HCT116 (cell line): ENCODE results near the gene SIGLEC7. TPM values are rescaled to one million over a fixed set of nuclear protein-coding genes. Genes with fewer than 3 reads are reported as not detected.

ENCODE experiments used
- ATAC-seq: fragments of 200-7000 bp; cut with Tn5 transposase; 2 replicates; pipeline ENCODE4 v1.9.1; 2020; ENCODE audit warnings: mild to moderate bottlenecking, moderate library complexity
- BruUV-seq: library from RNA; stranded (reverse); fragments of 400-500 nt; replicated peaks from 2 replicates; lab custom pipeline; 2021; lab: Mats Ljungman, UMichigan
- CTCF ChIA-PET: fragments of 300-600 bp; sonication (Branson Sonifier 250); formaldehyde crosslinking; loops from one replicate; lab custom pipeline; 2021; ENCODE audit warnings: antibody characterized with exemption; lab: Charles Lee
- POLR2A ChIA-PET: fragments of 300-600, 350-600 bp; sonication (Branson Sonifier 250); formaldehyde crosslinking; loops from one replicate; lab custom pipeline; 2021; ENCODE audit warnings: antibody characterized with exemption; lab: Charles Lee
- RAD21 ChIA-PET, 2 experiments: fragments of 300-600 bp; sonication (Branson Sonifier 250); formaldehyde crosslinking; loops; one replicate each; lab custom pipeline; 2023; ENCODE audit warnings: low total read pairs in 2 of 2; ENCODE audit not compliant: uncharacterized antibody in 2 of 2, unreplicated experiment in 2 of 2, low non-redundant PET in 1 of 2; lab: Charles Lee
- DNase-seq: peaks from one replicate; pipeline ENCODE4 v3.0.0-alpha.2; 2010; ENCODE audit warnings: low read depth, low spot score
- H2AFZ ChIP-seq: fragments of 200-600 bp; shearing (Covaris generic), sonication (generic); 2 replicates; pipeline ENCODE4 v1.6.1; 2017; ENCODE audit warnings: low read depth, mixed run types, mixed read lengths, antibody characterized with exemption, low read length; ENCODE audit not compliant: poor library complexity, severe bottlenecking
- H3K27ac ChIP-seq: 2 replicates; pipeline ENCODE4 v1.5.1; 2012; ENCODE audit warnings: low read depth, low read length
- H3K27me3 ChIP-seq: fragments of 200-600 bp; sonication (generic); 2 replicates; pipeline ENCODE4 v1.6.1; 2016; ENCODE audit warnings: mixed run types, low read length, mixed read lengths; ENCODE audit not compliant: insufficient read depth
- H3K36me3 ChIP-seq, 2 experiments: fragments of 200-500 bp in 1 of 2; fragments of 200-600 bp in 1 of 2; sonication (Bioruptor generic) in 1 of 2; sonication (generic) in 1 of 2; 2 replicates each; pipeline versions ENCODE4 v1.5.1 to v1.6.1; 2014 to 2016; ENCODE audit warnings: low read length in 2 of 2, inconsistent platforms in 1 of 2, mixed read lengths in 1 of 2, mixed run types in 1 of 2; ENCODE audit not compliant: insufficient read depth in 2 of 2, control insufficient read depth in 1 of 2
- H3K4me1 ChIP-seq, 2 experiments: fragments of 200-600 bp in 1 of 2; sonication (generic) in 1 of 2; 2 replicates each; pipeline versions ENCODE4 v1.5.1 to v1.6.1; 2012 to 2017; ENCODE audit warnings: low read length in 2 of 2, inconsistent platforms in 1 of 2, mild to moderate bottlenecking in 1 of 2, mixed read lengths in 1 of 2, mixed run types in 1 of 2, moderate library complexity in 1 of 2; ENCODE audit not compliant: insufficient read depth in 2 of 2, control insufficient read depth in 1 of 2
- H3K4me2 ChIP-seq: fragments of 200-600 bp; sonication (generic); 2 replicates; pipeline ENCODE4 v1.6.1; 2017; ENCODE audit warnings: mixed run types, low read length, mixed read lengths
- H3K4me3 ChIP-seq, 2 experiments: fragments of 200-600 bp in 1 of 2; sonication (generic) in 1 of 2; replicated peaks in 1 of 2; 2 replicates each; pipeline ENCODE4 v1.5.1; 2011 to 2016; ENCODE audit warnings: low read length in 2 of 2, control low read depth in 1 of 2, low read depth in 1 of 2, mild to moderate bottlenecking in 1 of 2, mixed read lengths in 1 of 2, mixed run types in 1 of 2
- H3K79me2 ChIP-seq: fragments of 200-600 bp; sonication (generic); 2 replicates; pipeline ENCODE4 v1.6.1; 2017; ENCODE audit warnings: mild to moderate bottlenecking, mixed run types, low read length, moderate library complexity, mixed read lengths; ENCODE audit not compliant: insufficient read depth
- H3K9ac ChIP-seq: fragments of 200-600 bp; sonication (generic); 2 replicates; pipeline ENCODE4 v1.6.1; 2016; ENCODE audit warnings: low read length, mixed read lengths
- H3K9me2 ChIP-seq: fragments of 200-600 bp; sonication (generic), shearing (Covaris generic); 2 replicates; pipeline ENCODE4 v1.6.1; 2017; ENCODE audit warnings: mixed run types, mild to moderate bottlenecking, moderate library complexity; ENCODE audit not compliant: insufficient read depth
- H3K9me3 ChIP-seq, 2 experiments: fragments of 200-500 bp in 1 of 2; fragments of 200-600 bp in 1 of 2; sonication (Bioruptor generic) in 1 of 2; sonication (generic) in 1 of 2; 2 replicates each; pipeline ENCODE4 v1.6.1; 2014 to 2017; ENCODE audit warnings: low read length in 2 of 2, mixed read lengths in 2 of 2, inconsistent platforms in 1 of 2, low read depth in 1 of 2, mild to moderate bottlenecking in 1 of 2, mixed run types in 1 of 2, moderate library complexity in 1 of 2; ENCODE audit not compliant: control insufficient read depth in 1 of 2, insufficient read depth in 1 of 2
- H4K20me1 ChIP-seq: fragments of 200-600 bp; sonication (generic), shearing (Covaris generic); 2 replicates; pipeline ENCODE4 v1.6.1; 2017; ENCODE audit warnings: mixed run types, mild to moderate bottlenecking, moderate library complexity; ENCODE audit not compliant: insufficient read depth
- CBX3 ChIP-seq: IDR thresholded peaks from 2 replicates; pipeline ENCODE4 v1.6.1; 2012; ENCODE audit warnings: low read depth
- EGR1 ChIP-seq: IDR thresholded peaks from 2 replicates; pipeline ENCODE4 v1.6.1; 2012; ENCODE audit warnings: low read depth
- EZH2 ChIP-seq: fragments of 200-600 bp; sonication (generic); IDR thresholded peaks from 2 replicates; pipeline ENCODE4 v1.6.1; 2017; ENCODE audit warnings: antibody characterized with exemption, mixed run types
- EZH2phosphoT487 ChIP-seq: fragments of 200-600 bp; IDR thresholded peaks from 2 replicates; pipeline ENCODE4 v1.6.1; 2018; ENCODE audit warnings: antibody characterized with exemption, borderline replicate concordance
- FOSL1 ChIP-seq: IDR thresholded peaks from 2 replicates; pipeline ENCODE4 v1.6.1; 2012; ENCODE audit warnings: low read depth
- JUND ChIP-seq: IDR thresholded peaks from 2 replicates; pipeline ENCODE4 v1.6.1; 2012
- MAX ChIP-seq: IDR thresholded peaks from 2 replicates; pipeline ENCODE4 v1.6.1; 2012
- POLR2A ChIP-seq: IDR thresholded peaks from 2 replicates; pipeline ENCODE4 v1.7.0; 2011; ENCODE audit warnings: borderline replicate concordance; ENCODE audit not compliant: insufficient read depth, insufficient read length; ENCODE audit errors: extremely low read depth
- RAD21 ChIP-seq: IDR thresholded peaks from 2 replicates; pipeline ENCODE4 v1.6.1; 2012; ENCODE audit warnings: low read depth, mild to moderate bottlenecking
- SRF ChIP-seq: IDR thresholded peaks from 2 replicates; pipeline ENCODE4 v1.6.1; 2012; ENCODE audit warnings: low read depth
- TCF7L2 ChIP-seq: IDR thresholded peaks from 2 replicates; pipeline ENCODE4 v1.7.0; 2011; ENCODE audit warnings: borderline replicate concordance, inconsistent platforms; ENCODE audit not compliant: insufficient read depth, insufficient read length; ENCODE audit errors: extremely low read depth
- ZBTB33 ChIP-seq: IDR thresholded peaks from 2 replicates; pipeline ENCODE4 v1.6.1; 2011; ENCODE audit warnings: mild to moderate bottlenecking, low read length, moderate library complexity; ENCODE audit not compliant: insufficient replicate concordance; ENCODE audit errors: extremely low read depth
- ZFX ChIP-seq: fragments of 450-650 bp; IDR thresholded peaks from 2 replicates; pipeline ENCODE4 v1.6.1; 2017
- intact Hi-C: fragments of 100-400 bp; cut with micrococcal nuclease; formaldehyde crosslinking; loops from 2 replicates; pipeline ENCODE4 v1.10.0; 2022
- total RNA-seq: library from RNA; stranded (reverse); gene quantifications from one replicate; pipeline ENCODE4 v1.2.1, GENCODE V29; 2021; ENCODE audit not compliant: unreplicated experiment
- TF ChIP-seq, protein P1 (sequence below), 3 experiments: fragments of 200-600 bp in 1 of 3; sonication (generic) in 1 of 3; IDR thresholded peaks in 2 of 3; conservative IDR thresholded peaks in 1 of 3; 2 replicates each; pipeline ENCODE4 v1.5.1; 2012 to 2017; ENCODE audit warnings: low read depth in 2 of 3, low read length in 2 of 3, antibody characterized with exemption in 1 of 3, borderline replicate concordance in 1 of 3, control low read depth in 1 of 3, mild to moderate bottlenecking in 1 of 3, mixed read lengths in 1 of 3, mixed run types in 1 of 3, moderate library complexity in 1 of 3; ENCODE audit not compliant: insufficient read depth in 1 of 3

SIGLEC7 gene
- total RNA-seq, 1 experiment from 2014 or later = not detected

DNA sequence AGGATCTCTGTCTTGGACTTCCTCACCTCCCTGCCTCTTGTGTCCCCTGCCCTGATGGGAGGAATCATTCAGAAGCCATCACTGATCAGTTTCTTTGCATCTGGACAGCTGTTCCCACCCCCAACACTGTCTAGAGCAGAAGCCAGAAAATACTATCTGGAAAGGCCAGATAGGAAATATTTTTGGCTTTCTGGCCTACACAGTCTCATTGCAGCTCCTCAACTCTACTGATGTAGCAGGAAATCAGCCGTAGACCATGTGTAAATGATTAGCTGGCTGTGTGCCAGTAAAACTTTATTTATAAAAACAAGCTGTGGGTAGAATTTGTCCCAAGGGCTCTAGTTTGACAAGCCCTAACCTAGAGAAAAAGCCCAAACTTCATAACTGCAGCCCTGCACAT, 5.6 kb downstream of the SIGLEC7 start:
- Histone ChIP-seq H3K4me2 (no peak overlapping the region), H3K4me3 (no peak overlapping the region), H3K27me3 (no peaks in the 10 kb centered on the region), H3K36me3 (no peaks in the 10 kb centered on the region), H3K4me1 (no peaks in the 10 kb centered on the region), H3K27ac (no peak overlapping the region), H3K9me3 (no peaks in the 10 kb centered on the region), H2AFZ (no peak overlapping the region), H4K20me1 (no peaks in the 10 kb centered on the region), H3K9me2 (no peaks in the 10 kb centered on the region), H3K9ac (no peak overlapping the region), H3K79me2 (no peaks in the 10 kb centered on the region)
- BruUV-seq = no TSS peak
- CTCF ChIA-PET = interaction anchor here (1.3 to 1.5 kb wide), 2 partner anchors 11 to 112 kb away, joined by 4 read pairs; no protein-coding TSS in a partner anchor
- RAD21 ChIA-PET = no interaction called here
- TF ChIP-seq MAX = no peak
- TF ChIP-seq FOSL1 = no peak
- no peak for TF ChIP-seq ZBTB33
- TF ChIP-seq, protein P1, sequence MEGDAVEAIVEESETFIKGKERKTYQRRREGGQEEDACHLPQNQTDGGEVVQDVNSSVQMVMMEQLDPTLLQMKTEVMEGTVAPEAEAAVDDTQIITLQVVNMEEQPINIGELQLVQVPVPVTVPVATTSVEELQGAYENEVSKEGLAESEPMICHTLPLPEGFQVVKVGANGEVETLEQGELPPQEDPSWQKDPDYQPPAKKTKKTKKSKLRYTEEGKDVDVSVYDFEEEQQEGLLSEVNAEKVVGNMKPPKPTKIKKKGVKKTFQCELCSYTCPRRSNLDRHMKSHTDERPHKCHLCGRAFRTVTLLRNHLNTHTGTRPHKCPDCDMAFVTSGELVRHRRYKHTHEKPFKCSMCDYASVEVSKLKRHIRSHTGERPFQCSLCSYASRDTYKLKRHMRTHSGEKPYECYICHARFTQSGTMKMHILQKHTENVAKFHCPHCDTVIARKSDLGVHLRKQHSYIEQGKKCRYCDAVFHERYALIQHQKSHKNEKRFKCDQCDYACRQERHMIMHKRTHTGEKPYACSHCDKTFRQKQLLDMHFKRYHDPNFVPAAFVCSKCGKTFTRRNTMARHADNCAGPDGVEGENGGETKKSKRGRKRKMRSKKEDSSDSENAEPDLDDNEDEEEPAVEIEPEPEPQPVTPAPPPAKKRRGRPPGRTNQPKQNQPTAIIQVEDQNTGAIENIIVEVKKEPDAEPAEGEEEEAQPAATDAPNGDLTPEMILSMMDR (IDR thresholded peaks at IDR 0.05 in 2 of 3, conservative IDR thresholded peaks at IDR 0.05 in 1 of 3; ENCODE audit: borderline replicate concordance in 1 of 3, insufficient read depth in 1 of 3, low read depth in 2 of 3, low read length in 2 of 3) = no peak
- no peak for TF ChIP-seq SRF
- TF ChIP-seq TCF7L2 = no peak
- TF ChIP-seq JUND = no peak
- TF ChIP-seq CBX3 = no peak
- no peak for TF ChIP-seq EGR1
- no peak for TF ChIP-seq ZFX
- TF ChIP-seq EZH2 = no peak
- no peak for TF ChIP-seq POLR2A
- no peak for TF ChIP-seq RAD21
- no peak for TF ChIP-seq EZH2phosphoT487
- intact Hi-C loops = no loop called here
- DNase-seq = no peak
- no peak for ATAC-seq
- POLR2A ChIA-PET = no interaction called here
